HG02642 (cell line): Measurements from ENCODE around the gene SELENOS.
A peak's percentile ranks its signal among the peaks of the same experiment; 100 is the strongest.

Experiments
- ATAC-seq: cut with Tn5 transposase; IDR thresholded peaks from one replicate; pipeline ENCODE4 v1.9.1; 2021; ENCODE audit warnings: mild to moderate bottlenecking; ENCODE audit not compliant: unreplicated experiment, poor library complexity

SELENOS gene, protein sequence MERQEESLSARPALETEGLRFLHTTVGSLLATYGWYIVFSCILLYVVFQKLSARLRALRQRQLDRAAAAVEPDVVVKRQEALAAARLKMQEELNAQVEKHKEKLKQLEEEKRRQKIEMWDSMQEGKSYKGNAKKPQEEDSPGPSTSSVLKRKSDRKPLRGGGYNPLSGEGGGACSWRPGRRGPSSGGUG

DNA sequence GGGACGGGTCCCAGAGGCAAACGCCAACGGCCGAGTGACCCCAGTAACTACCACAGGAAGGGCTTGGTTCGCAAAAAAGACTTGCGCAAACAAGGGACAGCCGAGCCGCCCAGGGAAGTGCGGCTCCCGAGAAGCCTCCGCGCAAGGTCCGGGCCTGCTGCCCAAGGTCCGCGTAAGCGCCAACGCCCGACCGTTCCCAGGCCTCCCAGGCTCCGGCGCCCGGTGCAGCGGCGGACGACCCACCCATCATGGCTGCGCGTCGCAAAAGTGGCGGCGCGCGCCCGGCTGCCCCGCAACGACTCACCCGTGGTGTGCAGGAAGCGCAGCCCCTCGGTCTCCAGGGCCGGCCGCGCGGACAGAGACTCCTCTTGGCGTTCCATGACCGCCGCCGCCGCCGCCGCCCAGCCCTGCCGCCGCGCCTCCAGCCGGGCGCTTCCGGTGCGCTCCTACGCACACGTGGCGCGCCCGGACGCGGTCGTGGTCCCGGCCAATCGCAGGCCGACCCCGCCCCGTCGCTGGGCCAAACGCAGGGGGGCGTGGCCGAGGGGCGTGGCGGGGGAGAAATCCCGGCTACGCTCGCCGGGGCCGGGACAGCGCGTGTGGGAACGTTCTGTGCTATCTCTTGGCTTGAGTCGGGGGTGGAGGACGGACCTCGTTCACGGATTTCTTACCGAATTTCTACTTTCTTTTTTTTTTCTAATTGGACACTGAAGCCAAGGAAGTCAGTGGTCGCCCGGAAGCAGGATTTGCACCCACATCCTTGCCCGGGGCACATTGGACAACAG, at the start of gene SELENOS:
SELENOS (minus strand) TSS at position 448 of the 785 bp plus-strand sequence; CDS start at position 380, 68 bp downstream.
- peak; percentile 96 for ATAC-seq

DNA sequence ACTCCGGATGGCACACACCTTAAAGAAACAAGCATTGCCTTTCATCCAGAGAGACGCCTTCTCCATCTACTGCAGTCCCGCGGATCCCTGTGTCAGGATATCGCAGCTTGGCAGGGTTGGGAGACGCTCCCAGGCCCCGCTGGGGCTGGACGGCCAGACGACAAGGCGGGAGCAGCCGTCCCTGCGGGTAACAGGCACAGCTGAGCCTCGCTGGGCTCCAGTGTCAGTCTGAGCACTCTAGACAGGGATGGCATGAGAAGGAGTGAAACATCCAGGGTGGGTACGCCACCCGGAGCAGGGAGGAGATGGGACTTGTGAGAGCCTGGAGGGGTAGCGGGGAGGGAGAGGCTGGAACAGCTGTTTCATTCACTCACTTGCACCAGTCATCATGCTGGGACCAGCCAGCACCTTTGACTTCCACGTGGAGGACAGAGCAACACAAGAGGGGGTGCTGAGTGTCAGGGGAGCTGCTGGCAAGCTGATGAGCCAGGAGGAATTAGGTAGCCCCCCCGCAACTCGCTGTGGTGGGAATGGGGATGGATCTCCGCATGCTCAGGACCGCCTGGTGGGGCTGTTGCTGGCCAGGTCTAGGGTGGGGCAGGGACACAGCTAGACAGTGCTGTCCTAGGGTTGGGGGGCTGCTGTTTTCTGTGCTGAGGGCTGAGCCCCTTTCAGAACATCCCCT, 49.3 kb upstream of the SELENOS start:
- ATAC-seq: no peak

DNA sequence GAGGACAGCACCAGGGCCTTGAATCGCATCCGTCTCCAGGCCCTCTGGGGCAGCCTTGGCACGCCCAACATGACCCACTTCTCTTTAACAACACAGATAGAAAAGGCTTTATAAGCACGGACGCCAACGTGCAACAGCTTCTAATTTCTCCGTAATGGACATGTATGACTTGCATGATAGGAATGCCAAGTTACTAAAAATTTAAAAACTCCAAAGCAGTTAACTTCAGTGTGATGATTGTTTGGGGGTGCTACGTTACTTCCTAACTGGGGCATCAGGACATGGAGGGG, 48.7 kb upstream of the SELENOS start:
- ATAC-seq: no peak

DNA sequence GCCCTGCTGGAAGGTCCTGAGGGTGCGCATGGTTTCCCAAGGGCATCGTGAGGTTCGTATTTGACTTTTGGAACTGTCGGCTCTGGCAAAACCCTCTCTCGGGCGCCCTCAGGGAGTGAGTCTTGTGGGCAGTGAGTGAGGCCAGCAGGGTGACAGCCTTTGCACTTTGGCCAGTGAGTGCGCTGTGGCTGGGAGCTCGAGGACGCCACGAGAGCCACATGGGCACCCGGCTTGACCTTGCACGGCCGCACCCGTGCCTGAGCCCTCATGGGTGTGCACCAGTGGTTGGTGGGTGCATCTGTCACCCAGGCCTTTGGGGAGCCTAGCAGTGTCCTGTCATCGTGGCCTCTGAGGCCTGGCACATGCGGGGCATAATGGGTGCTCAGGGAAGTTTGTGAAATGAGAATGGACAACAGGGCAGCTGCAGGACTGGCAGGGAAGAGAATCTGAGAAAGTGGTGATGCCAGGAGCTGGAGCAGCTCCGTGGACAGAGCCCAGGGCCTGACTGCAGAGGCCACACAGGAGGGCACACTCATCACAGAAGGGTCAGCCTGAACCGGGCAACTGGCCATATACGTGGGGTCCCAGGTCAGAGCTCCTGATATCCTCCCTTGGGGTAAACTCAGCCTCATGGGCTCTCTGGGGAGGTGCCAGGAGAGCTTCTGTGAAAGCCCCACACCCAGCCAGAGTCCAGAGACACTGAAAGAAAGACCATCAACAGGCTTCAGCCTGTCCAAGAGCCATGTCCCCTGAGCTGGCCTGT, 48.2 kb upstream of the SELENOS start:
- ATAC-seq: no peak

DNA sequence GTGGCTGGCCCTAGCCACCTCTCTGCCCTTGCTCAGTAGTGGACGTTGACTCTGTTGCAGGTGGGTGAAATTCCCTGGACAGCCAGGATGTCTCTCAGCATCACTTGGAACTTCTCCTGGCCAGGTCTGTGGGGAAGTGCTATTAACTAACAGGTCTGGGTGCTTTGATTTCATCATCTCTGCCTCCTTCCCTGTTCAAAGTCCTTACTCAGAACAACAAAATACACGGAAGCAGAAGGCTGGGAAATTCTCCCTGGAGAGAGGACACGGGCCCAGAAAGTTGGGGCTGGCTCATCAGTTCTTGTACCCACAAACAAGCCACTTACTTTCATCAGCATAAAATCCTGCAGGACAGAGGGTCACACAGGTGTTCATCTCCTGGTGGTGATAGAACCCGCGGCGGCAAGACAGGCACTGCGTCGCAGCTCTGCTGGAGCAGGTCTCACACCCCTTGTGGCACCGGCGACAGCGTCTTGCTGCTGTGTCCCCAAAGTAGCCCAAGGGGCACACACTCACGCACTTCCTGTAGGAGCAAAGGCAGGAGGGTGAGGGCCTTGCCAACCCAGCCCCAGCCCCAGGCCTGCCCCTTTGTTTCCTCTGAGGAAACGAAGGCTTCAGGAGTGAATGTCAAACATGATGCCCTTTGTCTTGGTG, 47.4 kb upstream of the SELENOS start:
- ATAC-seq: no peak

DNA sequence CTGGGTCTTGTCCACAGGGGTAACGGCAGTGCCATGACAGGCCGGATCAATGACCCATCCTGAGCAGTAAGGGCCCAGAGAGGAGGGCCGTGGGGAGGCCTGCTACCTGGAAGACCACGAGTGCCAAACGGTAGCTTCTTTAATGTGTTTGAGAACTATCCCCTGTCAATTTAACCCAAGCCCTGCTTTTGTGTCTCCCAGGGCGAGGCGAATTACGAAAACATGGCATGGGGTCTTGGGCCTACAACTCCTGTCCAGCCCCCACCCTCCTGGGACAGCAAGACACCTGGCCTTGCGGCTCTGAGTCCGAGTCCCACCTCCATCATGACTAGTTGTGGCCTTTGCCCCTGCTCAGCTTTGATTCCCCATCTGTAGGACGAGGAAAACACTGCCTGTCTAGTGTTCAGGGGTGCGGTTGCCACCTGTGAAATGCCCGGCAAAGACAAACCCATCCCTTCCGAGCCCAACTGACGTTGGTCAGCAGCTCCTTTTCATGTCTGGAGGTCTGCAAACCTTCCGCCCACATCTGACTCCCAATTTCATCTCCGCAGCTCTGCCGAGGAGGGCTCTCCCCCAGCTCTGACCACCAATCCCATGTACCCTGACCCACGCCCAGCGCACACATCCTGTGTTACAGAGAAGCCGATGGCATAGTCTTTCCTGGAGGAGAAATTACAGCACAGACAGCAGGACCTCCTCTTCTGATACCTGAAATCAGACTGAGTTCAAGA, 46.7 kb upstream of the SELENOS start:
- ATAC-seq: no peak

DNA sequence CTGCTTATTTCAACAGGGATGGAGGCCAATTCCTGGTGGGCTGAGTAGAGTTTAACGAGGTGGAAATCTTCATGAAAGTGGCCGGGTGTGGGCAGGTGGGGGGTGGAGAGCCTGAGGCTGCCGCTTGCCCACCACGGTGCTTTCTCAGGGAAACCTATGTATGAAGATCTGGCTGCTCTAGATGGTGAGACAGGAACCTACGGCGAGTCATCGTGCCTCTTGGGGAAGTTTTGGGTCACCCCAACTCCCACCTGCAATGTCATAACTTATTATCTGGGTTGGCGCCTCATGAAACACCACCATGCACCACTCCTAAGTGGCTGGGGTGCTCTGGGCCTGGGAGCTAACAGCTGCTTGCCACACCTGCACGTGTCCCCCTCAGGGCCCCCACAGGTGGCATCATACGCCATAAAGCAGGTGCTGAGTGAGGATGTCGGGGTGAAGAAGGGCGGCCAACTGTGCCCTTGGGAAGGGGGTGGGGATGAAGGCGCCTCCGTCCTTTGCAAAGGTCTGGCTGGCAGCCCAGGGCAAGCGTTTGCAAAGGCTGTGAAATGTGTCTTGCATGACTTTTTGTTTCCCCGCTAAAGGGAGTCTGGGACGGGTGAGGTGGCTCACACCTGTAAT, 45.7 kb upstream of the SELENOS start:
- ATAC-seq: no peak

DNA sequence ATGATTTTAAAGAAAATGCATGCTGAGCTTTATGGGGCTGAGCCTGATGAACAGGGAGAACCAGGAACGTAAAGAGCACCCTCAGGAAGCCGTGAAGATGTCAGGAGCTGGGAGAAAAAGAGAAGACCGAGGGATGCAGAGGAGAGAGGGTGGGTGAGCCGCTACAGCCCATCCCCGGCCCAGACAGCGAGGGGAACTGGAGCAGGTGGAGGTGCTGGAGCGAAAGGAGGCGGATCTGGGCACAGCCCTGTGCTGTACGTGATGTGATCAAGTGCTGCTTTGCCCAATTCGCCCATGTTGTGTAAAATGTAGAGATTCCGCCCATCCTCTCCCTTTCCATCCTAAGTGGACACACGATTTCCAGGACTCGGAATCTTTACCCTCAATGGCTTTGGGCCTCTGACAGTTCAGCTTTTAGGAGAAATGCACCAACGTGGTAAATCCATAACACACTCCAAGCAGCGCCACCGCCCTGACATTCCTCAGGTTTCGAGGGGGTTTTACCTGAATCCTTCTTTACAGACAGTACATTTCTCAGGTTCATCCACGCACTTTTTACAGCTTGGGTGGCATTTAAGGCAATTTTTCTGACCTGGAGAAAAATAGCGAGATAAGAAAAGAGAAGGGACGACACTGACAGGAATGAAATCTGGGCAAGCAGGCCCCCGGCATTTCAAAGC, 44.9 kb upstream of the SELENOS start:
- no peak for ATAC-seq

DNA sequence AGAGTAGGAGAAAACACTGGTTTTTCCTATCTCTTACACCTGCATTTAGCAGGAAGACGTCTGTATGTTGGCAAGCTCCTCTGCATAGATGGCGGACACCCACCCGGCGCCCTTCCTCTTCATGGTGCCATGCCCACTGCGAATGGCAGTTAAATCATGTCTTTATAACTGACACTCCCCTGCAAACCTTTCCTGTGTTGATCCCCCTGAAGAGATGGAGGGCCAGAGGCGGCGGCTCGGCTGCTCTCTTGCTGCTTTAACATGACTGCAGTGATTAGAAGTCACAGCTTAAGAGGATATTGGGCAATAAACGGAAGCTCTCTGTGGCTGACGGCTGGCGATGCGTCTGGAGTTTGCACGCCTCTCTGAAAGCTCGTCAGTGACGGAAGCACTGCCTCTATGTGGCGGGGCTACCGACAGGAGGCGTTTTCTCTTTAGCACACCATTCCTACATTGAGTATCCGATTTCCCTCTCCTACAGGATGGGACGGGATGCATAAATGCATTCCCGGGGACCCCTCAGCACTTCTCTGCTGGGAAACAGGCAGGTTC, 43.3 kb upstream of the SELENOS start:
- no peak for ATAC-seq

DNA sequence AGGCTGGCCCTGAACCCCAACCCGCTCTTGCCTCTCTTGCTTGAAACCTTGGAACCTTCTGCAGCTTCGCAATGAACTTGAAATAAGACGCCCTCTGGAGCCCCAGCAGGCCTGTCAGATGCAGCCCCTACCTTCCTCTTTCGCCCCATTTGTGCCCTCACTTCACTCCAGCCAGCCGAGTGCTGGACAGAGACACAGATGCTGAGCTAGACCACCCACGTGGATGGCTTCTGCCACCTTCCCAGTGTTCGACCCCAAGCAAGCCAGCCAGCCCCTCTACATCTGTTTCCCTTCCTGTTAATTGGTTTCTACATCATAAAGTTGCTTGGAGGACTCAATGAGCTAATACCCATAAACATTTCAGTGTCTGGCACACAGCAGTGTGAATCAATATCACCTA, 41.6 kb upstream of the SELENOS start:
- ATAC-seq: no peak

DNA sequence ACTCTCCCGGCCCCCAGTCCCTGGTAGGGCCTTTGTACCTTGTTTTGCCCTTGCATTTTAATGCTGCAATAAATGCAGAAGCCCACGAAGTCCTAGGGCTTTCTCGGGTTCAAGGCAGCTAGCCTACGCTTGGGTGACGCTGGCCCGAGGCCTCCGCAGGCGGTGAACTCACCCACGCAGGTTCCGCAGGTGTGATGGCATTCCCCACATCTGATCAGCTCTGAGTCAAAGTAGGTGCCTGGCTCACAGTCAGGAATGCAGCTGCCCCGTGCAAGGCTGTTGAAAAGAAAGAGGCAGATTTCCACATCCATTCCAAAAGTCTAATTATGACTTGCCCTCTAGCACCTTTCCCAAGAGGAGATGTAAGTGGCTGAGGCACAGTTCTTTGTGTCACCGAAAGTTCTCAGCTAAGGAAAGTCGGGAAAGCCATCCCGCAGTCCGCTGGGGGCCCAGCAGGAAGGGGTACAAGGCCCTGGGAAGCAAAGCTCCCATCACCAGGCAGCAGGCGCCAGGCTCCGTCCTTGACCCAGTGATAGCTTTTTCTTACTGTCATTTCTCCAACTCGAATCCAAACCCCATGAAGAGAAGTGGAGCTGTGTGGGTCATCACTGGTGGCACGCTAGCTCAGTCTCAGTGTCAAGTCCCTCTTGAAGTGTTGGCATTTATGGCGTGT, 41.0 kb upstream of the SELENOS start:
- no peak for ATAC-seq

DNA sequence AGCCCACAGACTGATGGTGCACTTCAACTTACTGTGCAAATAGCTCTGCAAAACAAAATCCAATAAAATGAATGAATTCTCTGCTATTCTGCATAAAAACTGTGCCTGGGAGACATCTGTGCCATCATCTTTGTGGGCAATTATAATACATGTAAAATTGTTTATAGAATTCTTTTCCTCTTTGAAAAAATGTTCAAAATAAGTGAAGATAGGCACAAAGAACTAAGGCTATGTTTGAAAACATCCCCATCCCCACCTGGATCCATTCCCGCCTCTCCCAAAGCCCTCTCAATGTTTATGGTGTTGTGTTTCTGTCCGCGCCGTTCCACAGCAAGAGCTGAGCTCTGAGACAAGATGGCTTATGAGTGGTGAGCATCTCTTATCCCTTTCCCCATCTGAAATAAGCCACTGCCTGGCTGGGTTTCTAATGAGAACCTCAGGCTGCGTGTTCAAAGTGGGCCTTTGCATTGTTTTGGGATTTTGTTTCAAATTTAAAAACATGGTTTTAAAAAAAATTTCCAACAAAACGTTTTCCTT, 40.1 kb upstream of the SELENOS start:
- ATAC-seq: no peak

DNA sequence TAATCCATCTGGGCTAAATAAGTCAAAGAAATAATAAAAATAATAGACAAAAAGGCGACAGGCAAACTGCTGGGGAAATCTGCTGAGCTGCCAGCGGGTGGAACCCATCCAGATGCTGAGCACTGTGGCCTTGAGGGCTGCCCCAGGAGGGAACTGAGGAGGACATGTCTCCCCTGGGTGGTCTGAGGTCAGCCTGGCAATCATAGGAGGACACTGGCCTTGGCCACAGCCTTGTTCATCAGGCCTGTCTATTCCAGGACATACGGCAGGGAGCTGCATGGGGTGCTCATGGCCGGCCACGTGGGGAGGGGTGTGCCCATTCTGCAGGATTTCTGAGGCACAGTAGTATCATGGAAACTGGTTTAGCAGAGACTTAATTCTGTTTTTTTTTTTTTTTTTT, 39.2 kb upstream of the SELENOS start:
- no peak for ATAC-seq

DNA sequence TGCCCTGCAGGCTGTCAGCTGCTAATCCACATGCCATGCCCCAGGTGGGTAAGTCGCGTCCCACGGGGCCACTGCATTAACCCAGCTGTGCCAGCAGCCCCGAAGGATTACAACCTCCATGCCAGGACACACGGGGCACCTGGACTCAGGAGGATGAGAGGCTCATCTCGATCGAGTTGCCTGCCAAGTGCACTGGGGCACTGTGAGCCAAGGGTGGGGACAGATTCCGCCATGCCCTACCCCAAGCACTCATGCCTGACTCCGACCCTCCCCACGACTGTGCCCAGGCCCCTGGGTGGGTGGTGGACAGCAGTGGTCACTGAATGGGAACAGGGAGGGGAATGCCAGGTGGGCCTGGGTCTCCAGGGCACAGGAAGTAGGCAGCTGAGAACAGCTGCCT, 38.5 kb upstream of the SELENOS start:
- no peak for ATAC-seq

DNA sequence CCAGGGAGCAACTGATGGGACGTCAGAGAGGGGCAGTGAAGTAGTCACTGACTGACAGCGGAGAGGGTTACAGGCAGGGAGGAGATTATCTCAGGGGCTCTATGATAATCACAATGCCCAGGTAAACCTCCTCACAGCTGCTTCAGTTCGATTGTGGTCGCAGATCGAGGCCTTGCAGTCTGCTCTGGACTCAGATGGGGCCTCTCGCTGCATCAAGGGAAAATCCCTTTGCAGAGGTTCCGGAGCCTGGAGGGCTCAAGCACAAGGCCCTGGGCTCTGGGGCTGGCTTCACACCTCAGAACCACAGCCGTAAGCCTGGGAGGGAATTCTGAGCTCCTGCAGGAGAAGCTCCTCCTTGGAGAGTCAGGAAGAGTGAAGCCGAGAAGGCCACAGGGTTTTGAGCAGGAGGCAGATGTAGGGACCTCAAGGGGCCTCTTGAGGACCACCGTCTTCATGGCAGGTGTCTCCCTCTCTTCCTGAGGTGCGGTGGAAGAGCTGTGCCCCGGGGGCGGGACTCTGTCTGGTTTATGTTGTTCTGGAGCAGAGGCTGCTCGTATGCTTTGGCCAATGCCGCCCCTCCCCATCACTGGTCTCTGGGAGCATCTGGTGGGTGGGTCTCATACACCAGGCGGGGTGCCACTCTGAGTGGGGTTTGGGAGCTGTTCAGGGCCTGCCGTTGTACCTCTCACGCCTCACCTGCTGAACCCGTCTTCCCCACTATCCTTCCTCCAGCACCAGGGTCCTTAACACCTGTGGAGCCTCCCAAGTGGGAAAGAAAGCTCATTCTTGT, 37.2 kb upstream of the SELENOS start:
- ATAC-seq: no peak

DNA sequence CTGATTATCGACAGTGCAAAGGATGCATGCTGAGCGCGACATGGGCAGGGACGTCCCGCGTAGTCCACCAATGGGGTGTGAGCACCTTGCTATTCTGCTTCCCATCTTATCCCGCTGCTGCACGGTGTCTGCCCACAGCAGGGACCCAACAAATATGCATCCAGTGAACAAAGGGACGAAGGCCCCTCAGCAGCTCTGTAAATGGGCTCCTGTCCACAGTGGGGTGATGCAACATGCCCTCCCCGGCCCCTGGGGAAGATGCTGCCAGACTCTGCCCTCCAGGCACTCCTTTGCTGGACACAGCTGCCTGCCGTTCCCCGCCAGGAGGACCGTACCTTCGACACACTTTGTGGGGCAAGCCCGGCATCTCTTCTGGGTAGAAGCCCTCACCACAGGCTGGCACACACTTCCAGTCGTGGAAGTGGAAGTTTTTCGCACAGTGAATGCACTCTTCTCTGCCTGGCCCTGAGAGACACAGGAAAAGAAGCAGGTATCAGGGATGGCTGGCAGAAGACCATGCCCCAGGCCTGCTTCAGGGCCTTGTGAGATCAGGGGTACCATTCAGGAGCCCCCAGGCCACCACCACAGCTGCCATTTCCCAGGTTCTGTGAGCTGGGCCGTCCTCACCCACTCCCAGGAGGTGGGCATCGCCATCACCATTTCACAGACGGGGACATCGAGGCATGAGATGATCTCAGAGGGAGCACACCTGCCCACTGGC, 35.9 kb upstream of the SELENOS start:
- ATAC-seq: no peak
